ENCODE measurements around the gene NR2E3.

- TF ChIP-seq FOXM1 (IDR thresholded peaks at IDR 0.05; ENCODE audit: borderline replicate concordance) (no peak), BHLHE40 (IDR thresholded peaks at IDR 0.05; ENCODE audit: borderline replicate concordance) (no peak), HDGF (IDR thresholded peaks at IDR 0.05; ENCODE audit: borderline replicate concordance) (no peak), ELF4 (IDR thresholded peaks at IDR 0.05) (no peak), L3MBTL2 (conservative IDR thresholded peaks at IDR 0.05) (no peak), FOXA1 (IDR thresholded peaks at IDR 0.05) (no peak), ZNF384 (IDR thresholded peaks at IDR 0.05) (no peak), SUZ12 (IDR thresholded peaks at IDR 0.05) (no peak), LEF1 (IDR thresholded peaks at IDR 0.05; ENCODE audit: borderline replicate concordance) (no peak), SP1 (IDR thresholded peaks at IDR 0.05) (no peak), ARNT (IDR thresholded peaks at IDR 0.05) (no peak), CTBP1 (IDR thresholded peaks at IDR 0.05; ENCODE audit: borderline replicate concordance) (no peak), NFRKB (IDR thresholded peaks at IDR 0.05) (no peak)
- TF ChIP-seq, protein P1, sequence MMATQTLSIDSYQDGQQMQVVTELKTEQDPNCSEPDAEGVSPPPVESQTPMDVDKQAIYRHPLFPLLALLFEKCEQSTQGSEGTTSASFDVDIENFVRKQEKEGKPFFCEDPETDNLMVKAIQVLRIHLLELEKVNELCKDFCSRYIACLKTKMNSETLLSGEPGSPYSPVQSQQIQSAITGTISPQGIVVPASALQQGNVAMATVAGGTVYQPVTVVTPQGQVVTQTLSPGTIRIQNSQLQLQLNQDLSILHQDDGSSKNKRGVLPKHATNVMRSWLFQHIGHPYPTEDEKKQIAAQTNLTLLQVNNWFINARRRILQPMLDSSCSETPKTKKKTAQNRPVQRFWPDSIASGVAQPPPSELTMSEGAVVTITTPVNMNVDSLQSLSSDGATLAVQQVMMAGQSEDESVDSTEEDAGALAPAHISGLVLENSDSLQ (IDR thresholded peaks at IDR 0.05), result no peak
Observed at GRCh38 chr15:71775856-71776255, 34.5 kb upstream of the NR2E3 start.
